GM19043 (cell line): ENCODE measurements around the gene SEMA6D.

Source experiments
- ATAC-seq: cut with Tn5 transposase; IDR thresholded peaks from one replicate; pipeline ENCODE4 v1.9.1; 2021; ENCODE audit warnings: low read depth; ENCODE audit not compliant: unreplicated experiment

SEMA6D gene

GRCh38 chr15:47741907-47742306 is 24.6 kb downstream of the SEMA6D start:
- no peak for ATAC-seq

GRCh38 chr15:47742334-47742733 is 25.0 kb downstream of the SEMA6D start:
- no peak for ATAC-seq

GRCh38 chr15:47742742-47743141 is 25.4 kb downstream of the SEMA6D start:
- ATAC-seq: no peak

GRCh38 chr15:47743385-47743784 is 26.1 kb downstream of the SEMA6D start:
- ATAC-seq: no peak

GRCh38 chr15:47743886-47744285 is 26.6 kb downstream of the SEMA6D start:
- no peak for ATAC-seq

GRCh38 chr15:47744496-47744895 is 27.2 kb downstream of the SEMA6D start:
- ATAC-seq: no peak

- ATAC-seq: no peak
Observed at GRCh38 chr15:47744973-47745372, 27.7 kb downstream of the SEMA6D start.

- no peak for ATAC-seq
Observed at GRCh38 chr15:47746516-47746915, 29.2 kb downstream of the SEMA6D start.

- no peak for ATAC-seq
Observed at GRCh38 chr15:47750030-47750739, 32.9 kb downstream of the SEMA6D start.

GRCh38 chr15:47750740-47751262 is 33.5 kb downstream of the SEMA6D start:
- no peak for ATAC-seq

GRCh38 chr15:47753591-47753990 is 36.3 kb downstream of the SEMA6D start:
- no peak for ATAC-seq

- no peak for ATAC-seq
Observed at GRCh38 chr15:47754312-47754711, 37.0 kb downstream of the SEMA6D start.

- no peak for ATAC-seq
Observed at GRCh38 chr15:47755941-47756340, 38.6 kb downstream of the SEMA6D start.

GRCh38 chr15:47756872-47757271 is 39.6 kb downstream of the SEMA6D start:
- no peak for ATAC-seq

- ATAC-seq: no peak
Observed at GRCh38 chr15:47757331-47757730, 40.0 kb downstream of the SEMA6D start.

GRCh38 chr15:47762621-47763020 is 45.3 kb downstream of the SEMA6D start:
- ATAC-seq: no peak

- ATAC-seq: no peak
Observed at GRCh38 chr15:47764666-47765065, 47.4 kb downstream of the SEMA6D start.

GRCh38 chr15:47766406-47766805 is 49.1 kb downstream of the SEMA6D start:
- ATAC-seq: no peak

GRCh38 chr15:47767035-47767434 is 49.7 kb downstream of the SEMA6D start:
- no peak for ATAC-seq

GRCh38 chr15:47768735-47769134 is 51.4 kb downstream of the SEMA6D start:
- ATAC-seq: no peak

GRCh38 chr15:47769166-47769565 is 51.9 kb downstream of the SEMA6D start:
- no peak for ATAC-seq

- ATAC-seq: no peak
Observed at GRCh38 chr15:47773143-47773542, 55.8 kb downstream of the SEMA6D start.
